Chondrocyte (in vitro differentiated cells): ENCODE measurements around the gene TGFA. TPM values are rescaled to one million over a fixed set of nuclear protein-coding genes. Genes with fewer than 3 reads are reported as not detected.

Experiments
- DNase-seq: peaks from one replicate; pipeline ENCODE4 v3.0.0; 2021; ENCODE audit warnings: mixed read lengths, low spot score
- H3K27ac Mint-ChIP-seq: one replicate; pipeline ENCODE4 v1.8.0; 2021; ENCODE audit warnings: mild to moderate bottlenecking, moderate library complexity, mixed read lengths; ENCODE audit not compliant: unreplicated experiment
- H3K27me3 Mint-ChIP-seq: 2 replicates; pipeline ENCODE4 v1.8.0; 2021; ENCODE audit warnings: low read depth, mixed read lengths
- H3K36me3 Mint-ChIP-seq: 2 replicates; pipeline ENCODE4 v1.8.0; 2021; ENCODE audit warnings: low read depth, mixed read lengths
- H3K4me1 Mint-ChIP-seq: 2 replicates; pipeline ENCODE4 v1.8.0; 2021; ENCODE audit warnings: low read depth, mild to moderate bottlenecking, mixed read lengths
- H3K4me3 Mint-ChIP-seq: one replicate; pipeline ENCODE4 v1.8.0; 2021; ENCODE audit warnings: mild to moderate bottlenecking, moderate library complexity, mixed read lengths; ENCODE audit not compliant: unreplicated experiment
- H3K9me3 Mint-ChIP-seq: 2 replicates; pipeline ENCODE4 v1.8.0; 2021; ENCODE audit warnings: low read depth, mixed read lengths
- CTCF ChIP-seq: fragments of 200-600 bp; sonication (generic); IDR thresholded peaks from 2 replicates; pipeline ENCODE4 v1.5.0; 2021; ENCODE audit warnings: antibody characterized with exemption, mild to moderate bottlenecking, moderate library complexity
- total RNA-seq: library from RNA; stranded (reverse); gene quantifications from 3 replicates; pipeline ENCODE4 v1.2.1, GENCODE V29; 2021

The TGFA gene
- total RNA-seq, 1 donor from 2014 or later: 0.25 TPM

GRCh38 chr2:70549064-70549710, 4.4 kb downstream of the TGFA start:
- no peak overlapping the region for H3K4me3 Mint-ChIP-seq
- H3K36me3 Mint-ChIP-seq: no peaks in the 10 kb centered on the region
- no peak for DNase-seq
- H3K27ac Mint-ChIP-seq: no peak overlapping the region
- no peaks in the 10 kb centered on the region for H3K9me3 Mint-ChIP-seq
- peaks cover 12% of the 10 kb centered on the region for H3K4me1 Mint-ChIP-seq
- no peak for TF ChIP-seq CTCF
- peaks cover 42% of the 10 kb centered on the region for H3K27me3 Mint-ChIP-seq

GRCh38 chr2:70548233-70548632, 5.4 kb downstream of the TGFA start:
- Mint-ChIP-seq H3K27me3 (peaks cover 39% of the 10 kb centered on the region), H3K36me3 (no peaks in the 10 kb centered on the region), H3K27ac (no peak overlapping the region), H3K9me3 (no peaks in the 10 kb centered on the region), H3K4me1 (peaks cover 8% of the 10 kb centered on the region), H3K4me3 (no peak overlapping the region)
- no peak for DNase-seq
- no peak for TF ChIP-seq CTCF

GRCh38 chr2:70546885-70547284, 6.7 kb downstream of the TGFA start:
- H3K27ac Mint-ChIP-seq: no peak overlapping the region
- no peak for TF ChIP-seq CTCF
- no peak overlapping the region for H3K4me3 Mint-ChIP-seq
- peaks cover 33% of the 10 kb centered on the region for H3K27me3 Mint-ChIP-seq
- H3K9me3 Mint-ChIP-seq: no peaks in the 10 kb centered on the region
- H3K4me1 Mint-ChIP-seq: no peaks in the 10 kb centered on the region
- DNase-seq: no peak
- H3K36me3 Mint-ChIP-seq: no peaks in the 10 kb centered on the region

- no peak overlapping the region for H3K27ac Mint-ChIP-seq
Observed at GRCh38 chr2:70546376-70546775, 7.2 kb downstream of the TGFA start.

GRCh38 chr2:70541481-70542020, 12.1 kb downstream of the TGFA start:
- Mint-ChIP-seq H3K9me3 (peaks cover 11% of the 10 kb centered on the region), H3K36me3 (no peaks in the 10 kb centered on the region), H3K4me3 (no peak overlapping the region), H3K4me1 (peaks cover 4% of the 10 kb centered on the region), H3K27me3 (peaks cover 22% of the 10 kb centered on the region), H3K27ac (no peak overlapping the region)
- TF ChIP-seq CTCF: no peak
- no peak for DNase-seq

More at GRCh38 chr2:70546376-70546775, 7.2 kb downstream of the TGFA start:
- H3K27me3 Mint-ChIP-seq: peaks cover 33% of the 10 kb centered on the region
- TF ChIP-seq CTCF: no peak
- peaks cover 3% of the 10 kb centered on the region for H3K4me1 Mint-ChIP-seq
- DNase-seq: no peak
- H3K4me3 Mint-ChIP-seq: no peak overlapping the region
- no peaks in the 10 kb centered on the region for H3K9me3 Mint-ChIP-seq
- no peaks in the 10 kb centered on the region for H3K36me3 Mint-ChIP-seq
